H1 (cell line): ENCODE results near the gene FHDC1. TPM values are rescaled to one million over a fixed set of nuclear protein-coding genes. Genes with fewer than 3 reads are reported as not detected.

Experiments used
- CTCF ChIA-PET: fragments of 300-600 bp; sonication (Branson Sonifier 250); formaldehyde crosslinking; loops from one replicate; lab custom pipeline; 2021; ENCODE audit not compliant: partially characterized antibody; lab: Charles Lee
- POLR2A ChIA-PET: fragments of 300-600 bp; sonication (Branson Sonifier 250); formaldehyde crosslinking; loops from one replicate; lab custom pipeline; 2021; ENCODE audit warnings: inconsistent platforms; ENCODE audit not compliant: partially characterized antibody; lab: Charles Lee
- DNase-seq, 2 experiments: peaks; one replicate each; pipeline versions ENCODE4 v3.0.0 to v3.0.0-alpha.2; 2010 to 2022; ENCODE audit warnings: low spot score in 2 of 2, low read depth in 1 of 2, mixed read lengths in 1 of 2
- FAIRE-seq: peaks from 2 replicates; lab custom pipeline; 2011; peaks lifted over from hg19 to GRCh38; lab: Jason Lieb, UNC
- H2AFZ ChIP-seq: 2 replicates; pipeline ENCODE4 v1.8.1; 2012; ENCODE audit warnings: low read length, inconsistent platforms
- H2AK5ac ChIP-seq: 2 replicates; pipeline ENCODE4 v1.6.1; 2013; ENCODE audit warnings: low read depth, low read length
- H2BK120ac ChIP-seq: replicated peaks from 2 replicates; pipeline ENCODE3; 2013; ENCODE audit warnings: low read depth, low read length, inconsistent platforms
- H2BK12ac ChIP-seq: 2 replicates; pipeline ENCODE4 v1.6.1; 2013; ENCODE audit warnings: low read depth, low read length
- H2BK15ac ChIP-seq: 2 replicates; pipeline ENCODE4 v1.6.1; 2013; ENCODE audit warnings: low read length
- H2BK20ac ChIP-seq: 2 replicates; pipeline ENCODE4 v1.6.1; 2013; ENCODE audit warnings: low read length
- H2BK5ac ChIP-seq: 2 replicates; pipeline ENCODE4 v1.6.1; 2013; ENCODE audit warnings: low read depth, low read length
- H3K14ac ChIP-seq: 2 replicates; pipeline ENCODE4 v1.6.1; 2013; ENCODE audit warnings: inconsistent platforms; ENCODE audit not compliant: insufficient read length
- H3K18ac ChIP-seq: 2 replicates; pipeline ENCODE4 v1.6.1; 2013; ENCODE audit warnings: low read length; ENCODE audit errors: extremely low read depth
- H3K23ac ChIP-seq: 2 replicates; pipeline ENCODE4 v1.6.1; 2013; ENCODE audit warnings: inconsistent platforms; ENCODE audit not compliant: insufficient read length
- H3K23me2 ChIP-seq: 2 replicates; pipeline ENCODE4 v1.6.1; 2013; ENCODE audit warnings: low read depth, low read length
- H3K27ac ChIP-seq: 2 replicates; pipeline ENCODE4 v1.6.1; 2011; ENCODE audit warnings: low read depth, low read length, inconsistent platforms
- H3K27me3 ChIP-seq, 4 experiments: replicated peaks in 1 of 4; 1 replicate in 1 of 4; 2 replicates in 3 of 4; pipeline versions ENCODE4 v1.6.1 to v1.8.1; 2011 to 2013; ENCODE audit warnings: low read length in 3 of 4, mild to moderate bottlenecking in 3 of 4, inconsistent platforms in 2 of 4, mixed read lengths in 2 of 4, moderate library complexity in 1 of 4; ENCODE audit not compliant: control insufficient read depth in 3 of 4, insufficient read depth in 3 of 4; ENCODE audit errors: extremely low read depth in 1 of 4
- H3K36me3 ChIP-seq, 4 experiments: 2 replicates each; pipeline versions ENCODE4 v1.6.1 to v1.8.1; 2011 to 2013; ENCODE audit warnings: mild to moderate bottlenecking in 4 of 4, low read length in 3 of 4, moderate library complexity in 2 of 4, control low read depth in 1 of 4, inconsistent platforms in 1 of 4; ENCODE audit not compliant: insufficient read depth in 4 of 4, control insufficient read depth in 2 of 4
- H3K4ac ChIP-seq: replicated peaks from 2 replicates; pipeline ENCODE3; 2013; ENCODE audit warnings: low read length, low read depth, mixed read lengths, inconsistent platforms; ENCODE audit not compliant: insufficient read length
- H3K4me1 ChIP-seq, 4 experiments: replicated peaks in 1 of 4; 1 replicate in 1 of 4; 2 replicates in 3 of 4; pipeline versions ENCODE4 v1.6.1 to v1.8.1; 2011 to 2013; ENCODE audit warnings: low read length in 3 of 4, inconsistent platforms in 2 of 4, mixed read lengths in 1 of 4; ENCODE audit not compliant: insufficient read depth in 4 of 4, control insufficient read depth in 3 of 4
- H3K4me2 ChIP-seq, 2 experiments: 2 replicates each; pipeline versions ENCODE4 v1.6.1 to v1.8.1; 2011 to 2013; ENCODE audit warnings: low read depth in 2 of 2, low read length in 2 of 2, control low read depth in 1 of 2, inconsistent platforms in 1 of 2, mild to moderate bottlenecking in 1 of 2; ENCODE audit not compliant: insufficient read depth in 1 of 2
- H3K4me3 ChIP-seq, 4 experiments: fragments of 200-600, 300-600 bp in 1 of 4; sonication (generic), shearing (Covaris generic), sonication (Bioruptor Twin) in 1 of 4; 2 replicates each; pipeline versions ENCODE4 v1.5.1 to v1.8.1; 2011 to 2016; ENCODE audit warnings: low read length in 4 of 4, low read depth in 3 of 4, control low read depth in 2 of 4, inconsistent platforms in 2 of 4, mild to moderate bottlenecking in 2 of 4, mixed read lengths in 1 of 4, moderate library complexity in 1 of 4; ENCODE audit not compliant: insufficient read depth in 2 of 4; ENCODE audit errors: extremely low read depth in 1 of 4
- H3K56ac ChIP-seq: replicated peaks from 2 replicates; pipeline ENCODE3; 2013; ENCODE audit warnings: low read depth, mild to moderate bottlenecking, mixed read lengths, low read length, inconsistent platforms; ENCODE audit not compliant: insufficient read length
- H3K79me1 ChIP-seq: 2 replicates; pipeline ENCODE4 v1.6.1; 2013; ENCODE audit warnings: low read depth, low read length, control low read depth
- H3K79me2 ChIP-seq, 2 experiments: 2 replicates each; pipeline versions ENCODE4 v1.6.1 to v1.8.1; 2012 to 2013; ENCODE audit warnings: low read length in 2 of 2, mild to moderate bottlenecking in 2 of 2, inconsistent platforms in 1 of 2; ENCODE audit not compliant: insufficient read depth in 2 of 2, control insufficient read depth in 1 of 2
- H3K9ac ChIP-seq, 4 experiments: replicated peaks in 1 of 4; 1 replicate in 1 of 4; 2 replicates in 3 of 4; pipeline versions ENCODE4 v1.6.1 to v1.8.1; 2011 to 2013; ENCODE audit warnings: low read depth in 3 of 4, low read length in 3 of 4, control low read depth in 2 of 4, mild to moderate bottlenecking in 2 of 4, moderate library complexity in 2 of 4, inconsistent platforms in 1 of 4; ENCODE audit errors: extremely low read depth in 1 of 4
- H3K9me3 ChIP-seq, 2 experiments: 2 replicates each; pipeline versions ENCODE4 v1.6.1 to v1.8.1; 2012 to 2013; ENCODE audit warnings: mild to moderate bottlenecking in 2 of 2, moderate library complexity in 2 of 2, control low read depth in 1 of 2, inconsistent platforms in 1 of 2, low read depth in 1 of 2, low read length in 1 of 2, mixed read lengths in 1 of 2; ENCODE audit not compliant: insufficient read depth in 2 of 2
- H4K20me1 ChIP-seq, 2 experiments: replicated peaks in 1 of 2; 2 replicates each; pipeline versions ENCODE3 to v1.8.1; 2011 to 2013; ENCODE audit warnings: inconsistent platforms in 2 of 2, low read length in 2 of 2, mild to moderate bottlenecking in 1 of 2; ENCODE audit not compliant: insufficient read depth in 2 of 2, control insufficient read depth in 1 of 2
- H4K5ac ChIP-seq: 2 replicates; pipeline ENCODE4 v1.6.1; 2013; ENCODE audit warnings: low read length, low read depth, mixed read lengths, inconsistent platforms; ENCODE audit not compliant: insufficient read length
- H4K8ac ChIP-seq: 2 replicates; pipeline ENCODE4 v1.8.0; 2013; ENCODE audit warnings: mild to moderate bottlenecking, moderate library complexity, low read length, inconsistent platforms; ENCODE audit not compliant: insufficient read depth; ENCODE audit errors: extremely low read depth
- H4K91ac ChIP-seq: replicated peaks from 2 replicates; pipeline ENCODE3; 2013; ENCODE audit warnings: low read length, mixed read lengths, inconsistent platforms; ENCODE audit not compliant: insufficient read length
- CHD2 ChIP-seq: IDR thresholded peaks from 2 replicates; pipeline ENCODE4 v1.6.1; 2012; ENCODE audit warnings: low read length, improper control_type of control experiment
- EGR1 ChIP-seq: IDR thresholded peaks from 2 replicates; pipeline ENCODE4 v1.6.1; 2011; ENCODE audit warnings: low read depth, low read length, borderline replicate concordance
- SIX5 ChIP-seq: IDR thresholded peaks from 2 replicates; pipeline ENCODE4 v1.6.1; 2011; ENCODE audit warnings: mild to moderate bottlenecking, low read depth, low read length
- SP1 ChIP-seq: IDR thresholded peaks from 2 replicates; pipeline ENCODE4 v1.6.1; 2011; ENCODE audit warnings: low read depth, low read length
- SRF ChIP-seq: IDR thresholded peaks from 2 replicates; pipeline ENCODE4 v1.6.1; 2011; ENCODE audit warnings: mild to moderate bottlenecking, low read depth, low read length, moderate library complexity
- WGBS, 2 experiments: shearing (Covaris generic) in 1 of 2; methylation state at CpG; one replicate each; pipeline versions ENCODE4 v1.1.6 to v1.1.7; 2013 to 2015; ENCODE audit warnings: low lambda C conversion rate in 2 of 2, mixed read lengths in 2 of 2, inconsistent platforms in 1 of 2, low coverage in 1 of 2, missing lambda C conversion rate in 1 of 2; ENCODE audit not compliant: insufficient replicate concordance in 2 of 2, insufficient coverage in 1 of 2, insufficient read length in 1 of 2; ENCODE audit errors: extremely low coverage in 1 of 2, missing lambda C conversion rate in 1 of 2; 5-methylcytosine and 5-hydroxymethylcytosine counted together
- polyA plus RNA-seq, 7 experiments: library from polyadenylated mRNA; depleted of rRNA in 3 of 7; stranded (reverse) in 5 of 7; unstranded in 2 of 7; fragments of >200 nt in 5 of 7; fragments of 200-250 nt in 2 of 7; gene quantifications; 1 replicate in 5 of 7; 2 replicates in 1 of 7; 4 replicates in 1 of 7; pipeline versions ENCODE4 v1.2.1 to v1.2.3, GENCODE V29; 2011 to 2013; ENCODE audit warnings: missing spikeins in 2 of 7, mixed read lengths in 2 of 7
- total RNA-seq: library from RNA; stranded (reverse); fragmentation: NEBNext Ultra II Directional; extraction: Animal tissue kit (Norgen Biotek cat#: 25700); gene quantifications from 2 replicates; pipeline ENCODE4 v1.2.1, GENCODE V29; 2021
- TF ChIP-seq, protein P1 (sequence below), 3 experiments: IDR thresholded peaks; 1 replicate in 2 of 3; 2 replicates in 1 of 3; pipeline versions ENCODE4 v1.5.1 to v1.6.1; 2011; ENCODE audit warnings: low read length in 3 of 3, mild to moderate bottlenecking in 3 of 3, inconsistent platforms in 2 of 3, low read depth in 1 of 3, moderate library complexity in 1 of 3; ENCODE audit not compliant: insufficient read depth in 1 of 3; ENCODE audit errors: control extremely low read depth in 1 of 3

The FHDC1 gene
- total and polyA plus RNA-seq, 2 of the 8 experiments (the other 6 are each of a cell fraction or from before 2014, with no cell fraction given) = 6.4 to 28.6 TPM

DNA sequence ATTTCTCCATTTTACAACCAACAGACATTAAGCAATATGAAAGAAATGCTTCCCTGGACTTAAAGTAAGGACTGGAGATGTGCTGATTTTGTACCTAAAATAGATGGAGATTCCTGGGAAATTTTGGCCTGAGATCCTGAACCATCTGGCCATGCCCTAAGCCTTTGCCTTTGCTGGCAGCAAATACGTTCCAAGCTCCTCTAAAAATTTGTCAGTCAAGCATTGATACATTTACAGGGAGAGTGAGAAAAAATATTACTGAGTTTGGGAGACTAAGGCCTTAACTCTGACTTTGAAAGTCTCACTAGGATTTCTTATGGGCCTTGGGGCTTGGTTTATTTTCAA is 63.9 kb downstream of the FHDC1 start:
- ChIA-PET CTCF (interaction anchor here (0.9 to 2.5 kb wide), 4 partner anchors 26 to 128 kb away, joined by 3 to 8 read pairs (median 4); no protein-coding TSS in a partner anchor), POLR2A (no interaction called here)
- H3K4me1 ChIP-seq = peaks cover 0 to 13% (median 9%) of the 10 kb centered on the region in 4 experiments; a peak in 4 of 7 replicates
- DNase-seq (no peak), FAIRE-seq (no peak)
- H3K9me3 ChIP-seq = no peaks in the 10 kb centered on the region
- peak overlapping the region; percentile 10 for H2BK120ac ChIP-seq
- no peak overlapping the region for H3K14ac ChIP-seq
- H3K27ac ChIP-seq = no peak overlapping the region
- H4K20me1 ChIP-seq = no peaks in the 10 kb centered on the region
- H3K79me2 ChIP-seq = no peaks in the 10 kb centered on the region
- no peak overlapping the region for H3K18ac ChIP-seq
- no peak overlapping the region for H4K8ac ChIP-seq
- no peak overlapping the region for H3K9ac ChIP-seq
- H3K36me3 ChIP-seq = no peaks in the 10 kb centered on the region
- no peak overlapping the region for H2AFZ ChIP-seq
- no peaks in the 10 kb centered on the region; a peak in 1 of 7 replicates for H3K27me3 ChIP-seq
- no peak overlapping the region for H2BK15ac ChIP-seq
- no peaks in the 10 kb centered on the region for H3K23me2 ChIP-seq
- H4K5ac ChIP-seq = no peak overlapping the region
- H4K91ac ChIP-seq = no peak overlapping the region
- H3K23ac ChIP-seq = no peak overlapping the region
- TF ChIP-seq SRF (no peak), CHD2 (no peak), EGR1 (no peak), SIX5 (no peak), SP1 (no peak)
- TF ChIP-seq, protein P1, sequence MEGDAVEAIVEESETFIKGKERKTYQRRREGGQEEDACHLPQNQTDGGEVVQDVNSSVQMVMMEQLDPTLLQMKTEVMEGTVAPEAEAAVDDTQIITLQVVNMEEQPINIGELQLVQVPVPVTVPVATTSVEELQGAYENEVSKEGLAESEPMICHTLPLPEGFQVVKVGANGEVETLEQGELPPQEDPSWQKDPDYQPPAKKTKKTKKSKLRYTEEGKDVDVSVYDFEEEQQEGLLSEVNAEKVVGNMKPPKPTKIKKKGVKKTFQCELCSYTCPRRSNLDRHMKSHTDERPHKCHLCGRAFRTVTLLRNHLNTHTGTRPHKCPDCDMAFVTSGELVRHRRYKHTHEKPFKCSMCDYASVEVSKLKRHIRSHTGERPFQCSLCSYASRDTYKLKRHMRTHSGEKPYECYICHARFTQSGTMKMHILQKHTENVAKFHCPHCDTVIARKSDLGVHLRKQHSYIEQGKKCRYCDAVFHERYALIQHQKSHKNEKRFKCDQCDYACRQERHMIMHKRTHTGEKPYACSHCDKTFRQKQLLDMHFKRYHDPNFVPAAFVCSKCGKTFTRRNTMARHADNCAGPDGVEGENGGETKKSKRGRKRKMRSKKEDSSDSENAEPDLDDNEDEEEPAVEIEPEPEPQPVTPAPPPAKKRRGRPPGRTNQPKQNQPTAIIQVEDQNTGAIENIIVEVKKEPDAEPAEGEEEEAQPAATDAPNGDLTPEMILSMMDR (IDR thresholded peaks at IDR 0.05; ENCODE audit: control extremely low read depth in 1 of 3, insufficient read depth in 1 of 3, low read depth in 1 of 3, low read length in 3 of 3) = no peak
- H2BK5ac ChIP-seq = no peak overlapping the region
- H3K4me3 ChIP-seq = no peak overlapping the region
- H2BK20ac ChIP-seq = 0 out of 2 replicates have a peak overlapping the region, but pooled peaks have one; percentile 16
- no peaks in the 10 kb centered on the region for H3K79me1 ChIP-seq
- no peak overlapping the region for H2BK12ac ChIP-seq
- H2AK5ac ChIP-seq = no peak overlapping the region
- H3K4me2 ChIP-seq = no peak overlapping the region
- 65% methylated on average over 1 of the region's 1 CpG; no CpG with 5 or more reads in 1 of the 2 experiments for WGBS, 2 experiments
- H3K56ac ChIP-seq = no peak overlapping the region
- no peak overlapping the region for H3K4ac ChIP-seq
